HG03066 (cell line): Measurements from ENCODE around the gene APBA1.
A peak's percentile ranks its signal among the peaks of the same experiment; 100 is the strongest.

Experiments used
- ATAC-seq: cut with Tn5 transposase; IDR thresholded peaks from one replicate; pipeline ENCODE4 v1.9.1; 2021; ENCODE audit warnings: low read depth; ENCODE audit not compliant: unreplicated experiment

The APBA1 gene

DNA sequence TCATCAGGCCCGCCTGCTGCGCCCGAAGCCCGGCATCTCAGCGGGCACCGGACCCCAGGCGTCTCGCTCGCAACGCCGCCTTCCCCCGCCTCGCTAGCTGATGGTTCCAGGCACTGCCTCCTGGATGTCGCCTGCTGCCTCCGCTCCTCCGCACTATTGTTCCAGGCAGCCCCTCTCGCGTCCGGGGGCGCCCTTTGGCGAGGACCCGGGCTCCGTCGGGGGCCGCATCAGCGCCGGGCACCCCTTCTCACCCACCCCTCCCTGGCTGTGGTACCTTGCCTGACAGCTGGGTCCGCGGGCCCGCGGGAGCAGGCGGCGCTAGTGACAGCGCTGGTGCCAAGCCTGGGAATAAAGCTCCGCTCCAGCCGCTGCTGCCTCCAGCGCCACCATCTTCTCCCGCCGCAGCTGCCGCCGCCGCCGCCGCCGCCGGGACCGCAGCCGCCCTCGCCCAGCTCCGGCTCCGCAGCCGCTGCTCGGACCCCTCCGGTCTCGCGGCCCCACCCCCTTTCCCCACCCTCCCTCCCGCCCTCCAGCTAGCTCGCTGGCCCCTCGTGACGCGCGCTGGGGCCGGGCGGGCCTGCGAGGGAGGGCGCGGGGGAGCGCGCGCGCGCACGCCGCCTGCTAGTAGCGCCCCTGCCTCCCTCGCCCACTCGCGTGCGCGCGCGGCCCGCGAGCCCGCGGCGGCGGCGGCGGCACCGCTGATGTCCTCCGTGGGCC is at the start of gene APBA1:
TSS of gene APBA1 (minus strand) at position 493 of the 717 bp plus-strand sequence.
- ATAC-seq: peak; percentile 45

GRCh38 chr9:69719983-69720382 is 47.8 kb upstream of the APBA1 start:
- no peak for ATAC-seq

GRCh38 chr9:69719367-69719766 is 47.2 kb upstream of the APBA1 start:
- no peak for ATAC-seq

GRCh38 chr9:69718218-69718617 is 46.0 kb upstream of the APBA1 start:
- no peak for ATAC-seq

DNA sequence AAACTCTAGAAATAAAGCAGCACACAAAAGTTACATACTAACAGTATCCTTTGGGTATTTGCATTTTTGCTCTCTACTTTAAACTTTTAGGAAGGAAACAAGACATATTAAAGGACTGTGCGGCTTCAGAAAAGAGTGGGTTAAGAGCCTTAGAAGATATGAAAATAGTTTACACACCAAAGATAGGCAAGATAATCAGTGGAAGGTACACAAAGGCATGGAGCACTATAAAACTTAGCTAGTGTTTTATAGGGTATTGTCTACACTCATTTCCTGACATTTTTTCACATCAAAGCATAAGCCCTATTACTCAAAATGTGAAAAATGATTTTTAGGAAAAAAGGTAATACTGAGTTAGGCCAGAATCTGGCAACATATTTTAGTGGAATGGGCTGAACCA is 43.7 kb upstream of the APBA1 start:
- ATAC-seq: no peak

DNA sequence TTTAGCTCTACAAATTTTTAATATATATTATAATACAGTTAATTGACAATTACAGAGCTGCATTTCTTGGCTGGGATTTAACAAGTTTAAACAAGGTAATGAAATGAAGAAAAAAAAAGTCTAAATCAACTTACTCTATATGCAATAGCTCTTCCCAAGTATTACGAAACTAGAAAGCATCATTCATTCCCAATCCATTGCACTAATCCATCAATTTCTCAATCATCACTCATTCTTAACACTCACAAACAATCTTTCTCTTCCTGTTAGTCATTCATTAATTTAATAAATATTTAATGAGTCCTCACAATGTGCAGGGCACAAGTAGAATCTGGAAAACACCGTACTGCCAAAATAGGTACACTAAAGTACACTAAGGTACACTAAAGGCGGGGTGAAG is 42.9 kb upstream of the APBA1 start:
- no peak for ATAC-seq

DNA sequence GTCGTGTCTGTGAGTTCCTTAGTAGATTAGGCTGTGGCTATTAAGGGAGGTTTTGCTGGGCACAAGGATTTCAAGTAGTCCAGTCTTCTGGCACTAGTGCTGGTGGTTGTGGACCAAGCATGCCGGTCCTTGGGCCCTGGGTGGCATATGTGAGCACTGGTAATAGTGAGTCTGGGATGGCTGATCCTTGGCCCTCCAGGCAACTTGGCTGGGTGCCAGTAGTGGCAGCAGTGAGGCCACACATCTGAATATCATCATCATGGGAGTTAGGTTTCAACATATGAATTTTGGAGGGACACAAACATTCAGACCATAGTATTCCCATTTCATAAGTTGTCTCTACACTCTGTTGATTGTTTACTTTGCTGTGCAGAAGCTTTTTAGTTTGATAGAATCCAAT is 25.3 kb upstream of the APBA1 start:
- ATAC-seq: no peak

DNA sequence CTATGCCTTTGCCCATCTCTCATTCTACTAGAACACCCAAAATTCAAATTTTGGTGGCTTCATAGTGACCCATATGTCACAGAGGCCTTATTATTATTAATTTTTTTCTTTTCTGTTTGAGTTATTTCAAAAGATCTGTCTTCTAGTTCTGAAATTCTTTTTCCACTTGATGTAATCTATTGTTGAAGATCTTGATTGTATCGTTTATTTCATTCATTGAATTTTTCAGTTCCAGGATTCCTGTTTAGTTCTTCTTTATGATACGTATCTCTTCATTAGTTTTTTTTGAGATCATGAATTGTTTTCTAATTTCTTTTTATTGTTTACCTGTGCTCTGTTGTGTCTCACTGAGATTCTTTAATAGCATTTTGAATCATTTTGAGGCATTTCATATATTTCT is 24.6 kb upstream of the APBA1 start:
- no peak for ATAC-seq

DNA sequence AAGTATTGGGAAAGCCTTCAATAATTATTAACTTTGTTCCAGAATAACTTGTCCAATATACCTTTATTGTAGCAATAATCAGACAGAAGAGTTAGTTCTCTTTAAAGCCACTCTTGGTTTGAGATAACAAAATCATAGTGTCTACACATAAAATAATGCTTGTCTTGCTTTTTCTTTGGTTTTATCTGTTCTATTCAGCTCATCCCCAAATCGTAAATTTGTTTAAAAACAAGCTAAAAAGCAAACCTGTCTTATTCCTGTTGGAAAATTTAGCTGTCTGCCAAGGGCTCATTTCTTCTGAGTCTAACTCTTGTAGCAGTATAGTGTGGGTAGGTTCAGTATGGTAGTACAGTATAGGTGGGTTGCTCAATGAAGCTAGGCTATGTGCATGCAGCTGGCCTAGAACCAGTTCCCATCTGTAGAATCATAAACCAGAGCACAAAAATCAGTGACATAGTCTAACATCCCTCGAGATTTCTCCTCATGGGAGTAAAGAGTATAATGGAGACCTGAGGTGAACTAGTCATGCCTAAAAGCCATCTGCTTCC is 17.9 kb upstream of the APBA1 start:
- no peak for ATAC-seq

DNA sequence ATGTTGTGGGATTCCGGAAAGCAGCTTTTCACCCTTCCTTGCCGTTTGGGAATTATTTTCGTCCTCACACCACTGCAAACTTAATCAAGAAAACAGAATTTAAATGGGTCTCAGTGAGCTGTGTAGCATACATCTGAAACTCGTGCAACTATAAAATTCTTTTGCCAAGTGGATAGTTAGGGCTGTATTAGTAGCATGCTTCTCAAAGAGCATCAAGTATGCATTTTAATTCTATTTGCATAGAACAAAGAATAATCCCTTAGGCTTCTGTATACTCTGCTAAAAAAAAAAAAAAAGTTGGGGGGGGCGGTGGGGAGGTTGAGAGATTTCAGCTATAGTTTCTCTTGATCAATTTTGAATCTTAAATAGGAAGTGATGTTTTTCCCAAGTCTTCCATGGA is 11.8 kb upstream of the APBA1 start:
- no peak for ATAC-seq

- no peak for ATAC-seq
Observed at GRCh38 chr9:69678843-69679538, 6.8 kb upstream of the APBA1 start.

DNA sequence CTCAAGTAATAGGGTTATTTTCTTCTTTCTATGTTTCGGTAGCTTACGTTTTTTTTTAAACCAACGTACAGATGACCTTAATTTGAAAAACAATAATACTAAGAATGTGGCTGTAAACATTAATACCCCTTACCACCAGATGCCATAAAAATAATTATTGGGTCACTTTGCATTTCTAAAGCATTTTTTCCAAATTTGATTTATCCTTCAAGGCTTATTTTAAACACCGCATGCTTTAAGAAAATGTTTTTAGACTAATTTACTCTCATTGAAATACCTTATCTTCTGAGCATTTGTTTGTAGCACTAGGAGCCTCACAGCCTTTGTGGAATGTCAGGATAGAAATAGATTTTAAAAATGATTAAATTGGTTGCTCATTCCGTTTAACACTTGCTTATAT is 5.8 kb upstream of the APBA1 start:
- ATAC-seq: no peak

GRCh38 chr9:69675563-69675962 is 3.4 kb upstream of the APBA1 start:
- ATAC-seq: no peak

- ATAC-seq: no peak
Observed at GRCh38 chr9:69674716-69675438, 2.7 kb upstream of the APBA1 start.

- ATAC-seq: no peak
Observed at GRCh38 chr9:69674112-69674685, 2.0 kb upstream of the APBA1 start.

DNA sequence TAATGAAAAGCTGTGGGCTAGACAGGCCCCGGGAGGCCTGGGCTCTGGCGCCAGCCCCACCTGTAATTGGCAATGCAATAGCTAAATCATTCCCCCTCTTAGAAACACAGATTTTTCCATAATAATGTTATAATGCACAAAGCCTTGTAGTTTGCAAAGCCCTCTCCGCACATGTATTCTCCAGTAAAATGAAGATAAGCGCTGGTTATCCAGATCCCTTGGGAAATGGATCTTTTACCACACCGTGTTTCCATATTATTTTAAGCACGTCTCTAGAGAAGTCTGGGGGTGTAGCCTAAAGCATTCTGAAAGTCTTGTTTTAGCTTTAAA is 1.1 kb upstream of the APBA1 start:
- ATAC-seq: no peak

- ATAC-seq: peak; percentile 93
Observed at GRCh38 chr9:69672596-69673310, 582 bp upstream of the APBA1 start.

GRCh38 chr9:69671311-69671878 is 776 bp downstream of the APBA1 start:
- ATAC-seq: no peak

DNA sequence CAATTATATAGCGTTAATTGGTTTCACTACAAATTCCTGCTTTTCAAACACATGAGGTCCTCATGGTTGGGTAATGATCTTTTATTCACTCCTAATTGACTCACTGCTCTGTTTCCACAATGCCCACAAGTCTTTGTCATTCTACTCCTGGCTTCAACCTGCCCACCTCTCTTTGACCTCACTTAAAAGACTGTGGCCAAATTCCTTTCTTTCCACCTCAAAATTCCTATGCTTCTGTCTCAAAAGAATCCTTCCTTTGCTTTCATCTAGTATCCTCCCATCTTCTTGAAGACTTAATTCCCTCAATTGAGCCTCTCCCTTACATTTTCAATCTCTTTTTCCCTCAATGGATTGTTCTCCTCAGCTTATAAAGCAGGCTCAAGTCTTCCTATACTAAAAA is 4.9 kb downstream of the APBA1 start:
- no peak for ATAC-seq

- ATAC-seq: no peak
Observed at GRCh38 chr9:69660304-69660703, 11.9 kb downstream of the APBA1 start.
